CD4-positive, alpha-beta T cell treated with Interferon alpha-2 for 1 hour (primary cell): ENCODE data around the gene PICALM.

Experiments used
- DNase-seq, 2 donors: peaks; one replicate each; pipeline ENCODE4 v3.0.0-alpha.2; 2020 to 2022

PICALM gene

GRCh38 chr11:86046116-86046515 is 22.8 kb downstream of the PICALM start:
- no peak for DNase-seq

- DNase-seq = no peak
These were observed 24.9 kb downstream of the PICALM start for GRCh38 chr11:86043765-86044503.

GRCh38 chr11:86041975-86042378 is 26.9 kb downstream of the PICALM start:
- peak; percentile 70 to 88 for DNase-seq

GRCh38 chr11:86040919-86041850 is 27.7 kb downstream of the PICALM start:
- DNase-seq = no peak

GRCh38 chr11:86039094-86039493 is 29.8 kb downstream of the PICALM start:
- DNase-seq = no peak

GRCh38 chr11:86037743-86038142 is 31.1 kb downstream of the PICALM start:
- no peak for DNase-seq

GRCh38 chr11:86035920-86036319 is 33.0 kb downstream of the PICALM start:
- no peak for DNase-seq

- DNase-seq = no peak
These were observed 33.7 kb downstream of the PICALM start for GRCh38 chr11:86035164-86035563.

- DNase-seq = no peak
These were observed 34.2 kb downstream of the PICALM start for GRCh38 chr11:86034710-86035109.

- DNase-seq = no peak
These were observed 47.5 kb downstream of the PICALM start for GRCh38 chr11:86021377-86021776.

GRCh38 chr11:86018249-86018648 is 50.6 kb downstream of the PICALM start:
- no peak for DNase-seq

- DNase-seq = no peak
These were observed 52.4 kb downstream of the PICALM start for GRCh38 chr11:86016451-86016850.

GRCh38 chr11:86015699-86016098 is 53.2 kb downstream of the PICALM start:
- DNase-seq = no peak

- DNase-seq = no peak
These were observed 54.7 kb downstream of the PICALM start for GRCh38 chr11:86014221-86014620.

GRCh38 chr11:86013713-86014112 is 55.2 kb downstream of the PICALM start:
- no peak for DNase-seq

GRCh38 chr11:86011175-86011574 is 57.7 kb downstream of the PICALM start:
- no peak for DNase-seq

GRCh38 chr11:86003654-86004053 is 65.2 kb downstream of the PICALM start:
- DNase-seq = no peak

- no peak for DNase-seq
These were observed 66.5 kb downstream of the PICALM start for GRCh38 chr11:86002431-86002830.

- no peak for DNase-seq
These were observed 77.4 kb downstream of the PICALM start for GRCh38 chr11:85991508-85991907.

- no peak for DNase-seq
These were observed 79.1 kb downstream of the PICALM start for GRCh38 chr11:85989746-85990145.

- DNase-seq = no peak
These were observed 80.1 kb downstream of the PICALM start for GRCh38 chr11:85988780-85989179.

GRCh38 chr11:85977751-85978160 is 91.1 kb downstream of the PICALM start:
- no peak for DNase-seq

- DNase-seq = no peak
These were observed 92.4 kb downstream of the PICALM start for GRCh38 chr11:85976525-85976924.

- DNase-seq = no peak
These were observed 94.8 kb downstream of the PICALM start for GRCh38 chr11:85974122-85974521.
